ENCODE results near the gene PIERCE2.

Gene PIERCE2

DNA sequence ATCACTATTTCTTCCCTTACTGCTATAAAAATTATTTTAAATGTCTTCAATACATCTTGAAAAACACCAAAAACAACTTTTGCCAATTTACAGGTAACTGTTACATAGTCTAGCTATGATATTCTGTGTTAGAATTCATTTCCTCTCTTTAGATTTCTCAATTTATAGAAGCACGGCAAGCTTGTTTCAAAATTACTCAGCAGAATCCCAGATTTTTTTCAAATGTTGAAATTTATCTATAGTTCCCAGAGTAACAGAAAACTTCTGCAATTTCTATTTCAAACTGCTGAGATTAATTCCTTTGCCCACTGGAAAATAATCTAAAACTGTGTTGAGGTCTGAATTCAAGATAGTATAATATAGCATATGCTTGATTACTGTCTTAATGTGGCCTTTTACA, 41.3 kb upstream of the PIERCE2 start:
- H3K4me2 ChIP-seq (ENCODE audit: low read length, poor library complexity, severe bottlenecking): no peak overlapping the region
- H4K91ac ChIP-seq (ENCODE audit: low read length): no peak overlapping the region
- H3K9ac ChIP-seq (ENCODE audit: low read length): no peak overlapping the region
- no peak overlapping the region for H2BK5ac ChIP-seq (ENCODE audit: low read depth, low read length, poor library complexity, severe bottlenecking)
- no peak overlapping the region for H2AFZ ChIP-seq (ENCODE audit: low read depth, low read length)
- no peak overlapping the region for H2BK12ac ChIP-seq (ENCODE audit: low read length in 2 of 2)
- H2AK5ac ChIP-seq (ENCODE audit: low read length, severe bottlenecking): no peak overlapping the region
- 100% methylated on average over 1 of the region's 1 CpG for WGBS
- H2BK120ac ChIP-seq (ENCODE audit: low read depth, low read length): no peak overlapping the region
- H3K36me3 ChIP-seq (ENCODE audit: control insufficient read depth in 1 of 2, insufficient read depth in 2 of 2, low read depth in 1 of 2, low read length in 2 of 2): peaks cover 6 to 37% of the 10 kb centered on the region in 2 experiments
- H3K27me3 ChIP-seq (ENCODE audit: control insufficient read depth in 1 of 2, insufficient read depth in 1 of 2, low read length in 2 of 2): no peaks in the 10 kb centered on the region
- H3K79me1 ChIP-seq (replicated peaks; ENCODE audit: low read length, poor library complexity, severe bottlenecking): peaks cover 1% of the 10 kb centered on the region
- H3K23ac ChIP-seq (ENCODE audit: low read length in 2 of 2): no peak overlapping the region
- no peak overlapping the region for H3K4ac ChIP-seq (ENCODE audit: low read depth in 1 of 2, low read length in 2 of 2)
- no peak overlapping the region for H3K18ac ChIP-seq (ENCODE audit: low read depth in 1 of 2, low read length in 2 of 2)
- no peak overlapping the region for H3K14ac ChIP-seq (ENCODE audit: low read length in 2 of 2)
- H3K4me1 ChIP-seq (ENCODE audit: control insufficient read depth, insufficient read depth, low read depth, low read length): no peaks in the 10 kb centered on the region
- H3K27ac ChIP-seq (ENCODE audit: low read length, poor library complexity, severe bottlenecking): no peak overlapping the region
- no peaks in the 10 kb centered on the region for H3K9me3 ChIP-seq (ENCODE audit: control insufficient read depth, low read length)
- H3K4me3 ChIP-seq (ENCODE audit: insufficient read depth in 1 of 2, low read depth in 1 of 2, low read length in 2 of 2): no peak overlapping the region
- no peak overlapping the region for H4K8ac ChIP-seq (ENCODE audit: low read length)
- H2BK15ac ChIP-seq (ENCODE audit: low read depth, poor library complexity, severe bottlenecking): no peak overlapping the region
- DNase-seq: no peak

DNA sequence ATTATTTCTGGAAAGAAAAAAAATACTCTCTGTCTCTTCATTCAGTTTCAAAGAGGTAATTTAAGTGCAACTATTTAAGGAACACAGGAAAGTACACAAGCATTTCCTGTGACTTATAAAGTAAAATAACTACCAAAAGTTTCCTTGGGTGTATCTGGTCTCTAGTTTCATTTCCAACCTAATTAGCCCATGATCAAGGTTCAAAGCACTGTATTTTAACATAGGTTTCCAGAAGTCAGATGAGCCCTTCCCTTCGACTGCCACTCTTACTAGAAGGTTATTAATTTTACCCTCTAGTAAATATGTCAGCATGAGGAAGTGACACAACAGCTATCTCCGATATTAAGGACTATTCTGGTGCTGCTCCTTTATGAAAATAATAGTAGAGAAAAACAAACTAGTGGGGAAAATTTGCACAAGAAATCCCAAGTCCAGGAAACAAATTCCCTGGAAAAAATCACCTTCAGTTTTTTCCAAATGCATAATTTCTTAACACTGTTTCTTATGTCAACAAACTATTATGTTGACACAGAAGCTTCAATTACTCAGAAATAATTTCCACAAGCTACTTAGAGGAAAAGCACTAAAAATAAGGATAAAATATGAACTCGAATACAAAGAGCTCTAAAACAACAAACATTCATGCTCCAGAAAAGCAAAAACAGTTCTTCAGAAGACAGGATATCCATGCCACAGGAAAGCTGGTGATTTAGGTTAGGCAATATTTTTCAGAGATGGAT, 35.4 kb upstream of the PIERCE2 start:
- H2AK5ac ChIP-seq (ENCODE audit: low read length, severe bottlenecking): no peak overlapping the region
- H3K23ac ChIP-seq (ENCODE audit: low read length in 2 of 2): no peak overlapping the region
- H3K18ac ChIP-seq (ENCODE audit: low read depth in 1 of 2, low read length in 2 of 2): no peak overlapping the region
- peak; percentile 4 for DNase-seq
- no peak overlapping the region for H3K14ac ChIP-seq (ENCODE audit: low read length in 2 of 2)
- WGBS: 55% methylated on average over 2 of the region's 3 CpGs
- H3K9ac ChIP-seq (ENCODE audit: low read length): no peak overlapping the region
- no peaks in the 10 kb centered on the region for H3K27me3 ChIP-seq (ENCODE audit: control insufficient read depth in 1 of 2, insufficient read depth in 1 of 2, low read length in 2 of 2)
- H3K4me1 ChIP-seq (ENCODE audit: control insufficient read depth, insufficient read depth, low read depth, low read length): no peaks in the 10 kb centered on the region
- H4K8ac ChIP-seq (ENCODE audit: low read length): no peak overlapping the region
- H3K9me3 ChIP-seq (ENCODE audit: control insufficient read depth, low read length): no peaks in the 10 kb centered on the region
- no peak overlapping the region for H3K4me2 ChIP-seq (ENCODE audit: low read length, poor library complexity, severe bottlenecking)
- no peak overlapping the region for H2AFZ ChIP-seq (ENCODE audit: low read depth, low read length)
- H2BK5ac ChIP-seq (ENCODE audit: low read depth, low read length, poor library complexity, severe bottlenecking): no peak overlapping the region
- H3K36me3 ChIP-seq (ENCODE audit: control insufficient read depth in 1 of 2, insufficient read depth in 2 of 2, low read depth in 1 of 2, low read length in 2 of 2): peaks cover 12 to 60% of the 10 kb centered on the region in 2 experiments
- no peak overlapping the region for H2BK12ac ChIP-seq (ENCODE audit: low read length in 2 of 2)
- H3K4ac ChIP-seq (ENCODE audit: low read depth in 1 of 2, low read length in 2 of 2): no peak overlapping the region
- no peak overlapping the region for H2BK15ac ChIP-seq (ENCODE audit: low read depth, poor library complexity, severe bottlenecking)
- H4K91ac ChIP-seq (ENCODE audit: low read length): no peak overlapping the region
- H3K4me3 ChIP-seq (ENCODE audit: insufficient read depth in 1 of 2, low read depth in 1 of 2, low read length in 2 of 2): no peak overlapping the region
- no peak overlapping the region for H3K27ac ChIP-seq (ENCODE audit: low read length, poor library complexity, severe bottlenecking)
- H3K79me1 ChIP-seq (replicated peaks; ENCODE audit: low read length, poor library complexity, severe bottlenecking): peaks cover 1% of the 10 kb centered on the region
- no peak overlapping the region for H2BK120ac ChIP-seq (ENCODE audit: low read depth, low read length)

- peaks cover 6% of the 10 kb centered on the region for H3K9me3 ChIP-seq (ENCODE audit: control insufficient read depth, low read length)
These were observed 29.2 kb upstream of the PIERCE2 start for GRCh38 chr15:55379095-55379494.

GRCh38 chr15:55381595-55381994, 26.7 kb upstream of the PIERCE2 start:
- Histone ChIP-seq H3K79me1 (replicated peaks; ENCODE audit: low read length, poor library complexity, severe bottlenecking) (peaks cover 2% of the 10 kb centered on the region), H2AFZ (ENCODE audit: low read depth, low read length) (no peak overlapping the region), H2BK5ac (ENCODE audit: low read depth, low read length, poor library complexity, severe bottlenecking) (no peak overlapping the region), H2BK12ac (ENCODE audit: low read length in 2 of 2) (no peak overlapping the region), H2BK120ac (ENCODE audit: low read depth, low read length) (no peak overlapping the region), H3K27me3 (ENCODE audit: control insufficient read depth in 1 of 2, insufficient read depth in 1 of 2, low read length in 2 of 2) (no peaks in the 10 kb centered on the region), H3K4ac (ENCODE audit: low read depth in 1 of 2, low read length in 2 of 2) (no peak overlapping the region), H3K4me2 (ENCODE audit: low read length, poor library complexity, severe bottlenecking) (no peak overlapping the region), H3K18ac (ENCODE audit: low read depth in 1 of 2, low read length in 2 of 2) (no peak overlapping the region), H3K36me3 (ENCODE audit: control insufficient read depth in 1 of 2, insufficient read depth in 2 of 2, low read depth in 1 of 2, low read length in 2 of 2) (peaks cover 8 to 69% of the 10 kb centered on the region in 2 experiments), H4K91ac (ENCODE audit: low read length) (no peak overlapping the region), H3K14ac (ENCODE audit: low read length in 2 of 2) (no peak overlapping the region), H2BK15ac (ENCODE audit: low read depth, poor library complexity, severe bottlenecking) (no peak overlapping the region), H3K9me3 (ENCODE audit: control insufficient read depth, low read length) (peaks cover 6% of the 10 kb centered on the region), H2AK5ac (ENCODE audit: low read length, severe bottlenecking) (no peak overlapping the region), H3K23ac (ENCODE audit: low read length in 2 of 2) (no peak overlapping the region), H3K27ac (ENCODE audit: low read length, poor library complexity, severe bottlenecking) (no peak overlapping the region), H3K9ac (ENCODE audit: low read length) (no peak overlapping the region), H3K4me3 (ENCODE audit: insufficient read depth in 1 of 2, low read depth in 1 of 2, low read length in 2 of 2) (no peak overlapping the region), H3K4me1 (ENCODE audit: control insufficient read depth, insufficient read depth, low read depth, low read length) (no peaks in the 10 kb centered on the region), H4K8ac (ENCODE audit: low read length) (no peak overlapping the region)
- no peak for DNase-seq

More at GRCh38 chr15:55379095-55379494, 29.2 kb upstream of the PIERCE2 start:
- Histone ChIP-seq H3K14ac (ENCODE audit: low read length in 2 of 2) (no peak overlapping the region), H3K27ac (ENCODE audit: low read length, poor library complexity, severe bottlenecking) (no peak overlapping the region), H4K91ac (ENCODE audit: low read length) (no peak overlapping the region), H3K36me3 (ENCODE audit: control insufficient read depth in 1 of 2, insufficient read depth in 2 of 2, low read depth in 1 of 2, low read length in 2 of 2) (peaks cover 11 to 68% of the 10 kb centered on the region in 2 experiments), H3K23ac (ENCODE audit: low read length in 2 of 2) (no peak overlapping the region), H3K4me1 (ENCODE audit: control insufficient read depth, insufficient read depth, low read depth, low read length) (no peaks in the 10 kb centered on the region), H2AK5ac (ENCODE audit: low read length, severe bottlenecking) (no peak overlapping the region), H3K9ac (ENCODE audit: low read length) (no peak overlapping the region), H3K79me1 (replicated peaks; ENCODE audit: low read length, poor library complexity, severe bottlenecking) (peaks cover 2% of the 10 kb centered on the region), H3K4me3 (ENCODE audit: insufficient read depth in 1 of 2, low read depth in 1 of 2, low read length in 2 of 2) (no peak overlapping the region), H2BK120ac (ENCODE audit: low read depth, low read length) (no peak overlapping the region), H3K4ac (ENCODE audit: low read depth in 1 of 2, low read length in 2 of 2) (no peak overlapping the region), H3K27me3 (ENCODE audit: control insufficient read depth in 1 of 2, insufficient read depth in 1 of 2, low read length in 2 of 2) (no peaks in the 10 kb centered on the region), H3K4me2 (ENCODE audit: low read length, poor library complexity, severe bottlenecking) (no peak overlapping the region), H2BK12ac (ENCODE audit: low read length in 2 of 2) (no peak overlapping the region), H3K18ac (ENCODE audit: low read depth in 1 of 2, low read length in 2 of 2) (no peak overlapping the region), H2BK5ac (ENCODE audit: low read depth, low read length, poor library complexity, severe bottlenecking) (no peak overlapping the region), H2BK15ac (ENCODE audit: low read depth, poor library complexity, severe bottlenecking) (no peak overlapping the region), H4K8ac (ENCODE audit: low read length) (no peak overlapping the region), H2AFZ (ENCODE audit: low read depth, low read length) (no peak overlapping the region)
- no peak for DNase-seq
- whole genome bisulfite sequencing: 91% methylated on average over 4 of the region's 5 CpGs
